B cell (primary cell): ENCODE measurements around the gene CRTAP. TPM values are rescaled to one million over a fixed set of nuclear protein-coding genes. Genes with fewer than 3 reads are reported as not detected.

Experiments used
- ATAC-seq: fragments of 200-7000 bp; cut with Tn5 transposase; one replicate; pipeline ENCODE4 v1.10.0; 2021; ENCODE audit warnings: low read depth, mild to moderate bottlenecking, moderate number of reproducible peaks, moderate library complexity
- CTCF ChIA-PET: fragments of 350-600 bp; sonication (Branson Sonifier 250); formaldehyde crosslinking; loops from one replicate; lab custom pipeline; 2021; ENCODE audit warnings: antibody characterized with exemption, inconsistent platforms; lab: Charles Lee
- POLR2A ChIA-PET: fragments of 350-600 bp; sonication (Branson Sonifier 250); formaldehyde crosslinking; loops from one replicate; lab custom pipeline; 2021; ENCODE audit warnings: antibody characterized with exemption; lab: Charles Lee
- DNase-seq: peaks from one replicate; pipeline ENCODE4 v3.0.0; 2013
- H2AFZ ChIP-seq: 2 replicates; pipeline ENCODE4 v1.6.1; 2012; ENCODE audit warnings: mild to moderate bottlenecking, low read depth, low read length; ENCODE audit not compliant: insufficient read depth, poor library complexity, severe bottlenecking
- H3K27ac ChIP-seq, 2 donors: 1 replicate in 1 of 2; 2 replicates in 1 of 2; pipeline ENCODE4 v1.5.1; 2012 to 2013; ENCODE audit warnings: low read length in 2 of 2, mild to moderate bottlenecking in 2 of 2, moderate library complexity in 1 of 2
- H3K27me3 ChIP-seq, 4 experiments: fragments of 200-600 bp in 1 of 4; sonication (generic) in 1 of 4; replicated peaks in 1 of 4; 1 replicate in 2 of 4; 2 replicates in 2 of 4; pipeline versions ENCODE4 v1.6.1 to v1.7.0; 2013 to 2016; ENCODE audit warnings: low read length in 3 of 4, mild to moderate bottlenecking in 2 of 4, mixed read lengths in 1 of 4, moderate library complexity in 1 of 4; ENCODE audit not compliant: insufficient read depth in 4 of 4, control insufficient read depth in 3 of 4; ENCODE audit errors: control extremely low read depth in 1 of 4
- H3K36me3 ChIP-seq, 2 experiments: replicated peaks in 1 of 2; 1 replicate in 1 of 2; 2 replicates in 1 of 2; pipeline versions ENCODE4 v1.6.1 to v1.7.1; 2013; ENCODE audit warnings: low read length in 1 of 2; ENCODE audit not compliant: insufficient read depth in 2 of 2, control insufficient read depth in 1 of 2; ENCODE audit errors: control extremely low read depth in 1 of 2, extremely low read depth in 1 of 2
- H3K4me1 ChIP-seq, 2 donors: fragments of 200-600 bp in 1 of 2; sonication (generic) in 1 of 2; 1 replicate in 1 of 2; 2 replicates in 1 of 2; pipeline versions ENCODE4 v1.5.1 to v1.6.1; 2013 to 2017; ENCODE audit warnings: low read length in 2 of 2; ENCODE audit not compliant: control insufficient read depth in 2 of 2, insufficient read depth in 2 of 2
- H3K4me2 ChIP-seq: replicated peaks from 2 replicates; pipeline ENCODE3; 2012; ENCODE audit warnings: mild to moderate bottlenecking, low read depth, low read length; ENCODE audit not compliant: poor library complexity, severe bottlenecking
- H3K4me3 ChIP-seq, 5 experiments: fragments of 200-600 bp in 1 of 5; sonication (generic) in 1 of 5; 1 replicate in 3 of 5; 2 replicates in 2 of 5; pipeline versions ENCODE4 v1.5.1 to v1.7.0; 2011 to 2016; ENCODE audit warnings: low read length in 4 of 5, mild to moderate bottlenecking in 4 of 5, low read depth in 2 of 5, control low read depth in 1 of 5, moderate library complexity in 1 of 5; ENCODE audit not compliant: insufficient read depth in 1 of 5; ENCODE audit errors: control extremely low read depth in 1 of 5, extremely low read depth in 1 of 5
- H3K79me2 ChIP-seq: fragments of 200-600 bp; sonication (generic); one replicate; pipeline ENCODE4 v1.6.0; 2016; ENCODE audit warnings: low read length; ENCODE audit not compliant: control insufficient read depth, insufficient read depth
- H3K9ac ChIP-seq: fragments of 200-600 bp; sonication (generic); 2 replicates; pipeline ENCODE4 v1.6.1; 2017; ENCODE audit warnings: mild to moderate bottlenecking, low read length, moderate library complexity
- H3K9me3 ChIP-seq, 3 donors: one replicate each; pipeline versions ENCODE4 v1.6.1 to v1.7.1; 2013; ENCODE audit warnings: low read length in 2 of 3; ENCODE audit not compliant: control insufficient read depth in 2 of 3, insufficient read depth in 1 of 3; ENCODE audit errors: control extremely low read depth in 1 of 3
- H4K20me1 ChIP-seq: 2 replicates; pipeline ENCODE4 v1.6.0; 2012; ENCODE audit warnings: mild to moderate bottlenecking, low read length; ENCODE audit not compliant: insufficient read depth, control insufficient read depth, poor library complexity, severe bottlenecking
- H3K27ac Mint-ChIP-seq: one replicate; pipeline ENCODE4 v1.8.0; 2021; ENCODE audit warnings: mixed read lengths
- H3K27me3 Mint-ChIP-seq: one replicate; pipeline ENCODE4 v1.8.0; 2021; ENCODE audit warnings: mixed read lengths
- H3K4me1 Mint-ChIP-seq: one replicate; pipeline ENCODE4 v1.8.0; 2021; ENCODE audit warnings: mixed read lengths
- H3K4me3 Mint-ChIP-seq: one replicate; pipeline ENCODE4 v1.8.0; 2021; ENCODE audit warnings: mixed read lengths
- H3K9me3 Mint-ChIP-seq: one replicate; pipeline ENCODE4 v1.8.0; 2022; ENCODE audit warnings: mixed read lengths; ENCODE audit not compliant: insufficient read depth
- EZH2 ChIP-seq: IDR thresholded peaks from 2 replicates; pipeline ENCODE4 v1.6.1; 2012; ENCODE audit warnings: borderline replicate concordance, low read depth, mild to moderate bottlenecking, moderate library complexity, low read length; ENCODE audit not compliant: insufficient read depth, poor library complexity, severe bottlenecking
- WGBS: methylation state at CpG from one replicate; pipeline ENCODE4 v1.1.5; 2013; ENCODE audit warnings: missing lambda C conversion rate; ENCODE audit not compliant: insufficient coverage; 5-methylcytosine and 5-hydroxymethylcytosine counted together
- intact Hi-C: fragments of 100-400 bp; cut with micrococcal nuclease; formaldehyde crosslinking; loops from one replicate; pipeline ENCODE4 v1.10.0; 2022
- polyA plus RNA-seq: library from polyadenylated mRNA; depleted of rRNA; stranded (reverse); fragments of >200 nt; gene quantifications from 2 replicates; pipeline ENCODE4 v1.2.3, GENCODE V29; 2012
- total RNA-seq, 2 donors: library from RNA; stranded (reverse); fragments of 120-200 nt in 1 of 2; gene quantifications; 1 replicate in 1 of 2; 2 replicates in 1 of 2; pipeline versions ENCODE4 v1.2.3 to v1.2.4, GENCODE V29; 2013 to 2022
- TF ChIP-seq, protein P1 (sequence below): fragments of 200-600 bp; IDR thresholded peaks from one replicate; pipeline ENCODE4 v1.8.0; 2022; ENCODE audit warnings: antibody characterized with exemption, mild to moderate bottlenecking

Gene CRTAP
- total and polyA plus RNA-seq, 2 donors (not counting 1 experiment from before 2014, with no cell fraction given): 20.3 to 55.0 TPM

DNA sequence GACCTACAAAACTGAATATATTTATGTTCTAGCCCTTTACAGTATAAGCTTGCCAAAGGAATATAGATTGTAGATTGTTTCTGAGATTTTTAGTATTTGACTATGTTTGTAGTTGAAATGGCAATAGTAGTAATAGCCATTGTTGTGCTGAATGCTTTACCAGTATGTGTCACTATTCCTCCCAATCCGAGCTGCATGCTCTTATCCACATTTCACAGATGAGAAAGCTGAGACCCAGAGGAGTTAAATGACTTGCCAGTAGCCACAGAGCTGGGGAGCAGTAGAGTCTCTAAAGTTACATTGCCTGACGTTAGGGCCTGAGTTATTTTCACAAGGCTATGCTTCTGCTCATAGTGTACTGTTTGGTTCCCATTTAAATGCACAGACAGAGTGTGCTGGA is 13.6 kb upstream of the CRTAP start:
- no peaks in the 10 kb centered on the region for H3K9me3 ChIP-seq
- H3K4me3 ChIP-seq: no peak overlapping the region
- H3K9me3 Mint-ChIP-seq: no peaks in the 10 kb centered on the region
- H3K9ac ChIP-seq: no peak overlapping the region
- ChIA-PET POLR2A (no interaction called here), CTCF (interaction anchor here (0.6 kb wide), 1 partner anchor 36 kb away, joined by 3 read pairs; no protein-coding TSS in a partner anchor)
- H3K4me2 ChIP-seq: no peak overlapping the region
- H3K27ac ChIP-seq: no peak overlapping the region
- DNase-seq (no peak), ATAC-seq (no peak)
- H3K27me3 Mint-ChIP-seq: no peaks in the 10 kb centered on the region
- H3K4me3 Mint-ChIP-seq: no peak overlapping the region
- no peaks in the 10 kb centered on the region for H3K27me3 ChIP-seq
- no peaks in the 10 kb centered on the region for H3K36me3 ChIP-seq
- peaks cover 11 to 16% of the 10 kb centered on the region in 2 donors for H3K4me1 ChIP-seq
- WGBS: 100% methylated on average over 1 of the region's 2 CpGs
- H4K20me1 ChIP-seq: no peaks in the 10 kb centered on the region
- no peak overlapping the region for H3K27ac Mint-ChIP-seq
- H2AFZ ChIP-seq: no peak overlapping the region
- TF ChIP-seq, protein P1, sequence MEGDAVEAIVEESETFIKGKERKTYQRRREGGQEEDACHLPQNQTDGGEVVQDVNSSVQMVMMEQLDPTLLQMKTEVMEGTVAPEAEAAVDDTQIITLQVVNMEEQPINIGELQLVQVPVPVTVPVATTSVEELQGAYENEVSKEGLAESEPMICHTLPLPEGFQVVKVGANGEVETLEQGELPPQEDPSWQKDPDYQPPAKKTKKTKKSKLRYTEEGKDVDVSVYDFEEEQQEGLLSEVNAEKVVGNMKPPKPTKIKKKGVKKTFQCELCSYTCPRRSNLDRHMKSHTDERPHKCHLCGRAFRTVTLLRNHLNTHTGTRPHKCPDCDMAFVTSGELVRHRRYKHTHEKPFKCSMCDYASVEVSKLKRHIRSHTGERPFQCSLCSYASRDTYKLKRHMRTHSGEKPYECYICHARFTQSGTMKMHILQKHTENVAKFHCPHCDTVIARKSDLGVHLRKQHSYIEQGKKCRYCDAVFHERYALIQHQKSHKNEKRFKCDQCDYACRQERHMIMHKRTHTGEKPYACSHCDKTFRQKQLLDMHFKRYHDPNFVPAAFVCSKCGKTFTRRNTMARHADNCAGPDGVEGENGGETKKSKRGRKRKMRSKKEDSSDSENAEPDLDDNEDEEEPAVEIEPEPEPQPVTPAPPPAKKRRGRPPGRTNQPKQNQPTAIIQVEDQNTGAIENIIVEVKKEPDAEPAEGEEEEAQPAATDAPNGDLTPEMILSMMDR: no peak
- TF ChIP-seq EZH2: no peak
- peaks cover 29% of the 10 kb centered on the region for H3K79me2 ChIP-seq
- intact Hi-C loops: no loop called here
- H3K4me1 Mint-ChIP-seq: peaks cover 15% of the 10 kb centered on the region

DNA sequence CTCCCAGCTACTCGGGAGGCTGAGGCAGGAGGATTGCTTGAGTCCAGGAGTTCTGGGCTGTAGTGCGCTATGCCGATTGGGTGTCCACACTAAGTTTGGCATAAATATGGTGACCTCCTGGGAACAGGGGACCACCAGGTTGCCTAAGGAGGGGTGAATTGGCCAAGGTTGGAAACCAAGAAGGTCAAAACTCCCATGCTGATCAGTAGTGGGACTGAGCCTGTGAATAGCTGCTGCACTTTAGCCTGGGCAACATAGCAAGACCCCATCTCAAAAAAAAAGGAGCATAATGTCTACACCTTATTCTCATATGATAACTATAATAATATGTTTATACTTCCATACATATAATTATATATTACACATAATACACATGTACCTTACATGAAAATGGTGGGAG is 10.8 kb upstream of the CRTAP start:
- Histone ChIP-seq H3K4me1 (peaks cover 7 to 14% of the 10 kb centered on the region in 2 donors), H3K9ac (no peak overlapping the region), H3K4me3 (no peak overlapping the region), H3K9me3 (peaks cover 0 to 7% (median 5%) of the 10 kb centered on the region in 3 donors), H3K4me2 (no peak overlapping the region), H3K27me3 (no peaks in the 10 kb centered on the region), H3K36me3 (no peaks in the 10 kb centered on the region), H3K79me2 (peaks cover 6% of the 10 kb centered on the region), H3K27ac (no peak overlapping the region), H4K20me1 (no peaks in the 10 kb centered on the region), H2AFZ (no peak overlapping the region)
- H3K9me3 Mint-ChIP-seq: no peaks in the 10 kb centered on the region
- H3K4me1 Mint-ChIP-seq: peaks cover 17% of the 10 kb centered on the region
- CTCF ChIA-PET: interaction anchor here (0.7 to 2.6 kb wide), 2 partner anchors 11 to 29 kb away, joined by 3 to 11 read pairs; partner anchors contain the start of gene CRTAP
- H3K27ac Mint-ChIP-seq: no peak overlapping the region
- DNase-seq: no peak
- ATAC-seq: no peak
- H3K27me3 Mint-ChIP-seq: no peaks in the 10 kb centered on the region
- POLR2A ChIA-PET: no interaction called here
- intact Hi-C loops: no loop called here
- no peak overlapping the region for H3K4me3 Mint-ChIP-seq
- WGBS: 100% methylated on average over 3 of the region's 3 CpGs
- TF ChIP-seq, protein P1: no peak
- no peak for TF ChIP-seq EZH2
